H9 (cell line): ENCODE measurements around the gene C17orf58. TPM values are rescaled to one million over a fixed set of nuclear protein-coding genes. Genes with fewer than 3 reads are reported as not detected.

ENCODE experiments used
- DNase-seq: peaks from one replicate; pipeline ENCODE4 v3.0.0-alpha.2; 2017
- H2AFZ ChIP-seq: one replicate; pipeline ENCODE4 v1.6.1; 2013; ENCODE audit warnings: mild to moderate bottlenecking, low read length, control low read depth, moderate library complexity
- H2AK5ac ChIP-seq: 2 replicates; pipeline ENCODE4 v1.6.1; 2013; ENCODE audit warnings: low read length, control low read depth, mixed read lengths; ENCODE audit not compliant: insufficient read length
- H2BK120ac ChIP-seq: one replicate; pipeline ENCODE4 v1.6.1; 2013; ENCODE audit warnings: low read depth, mild to moderate bottlenecking, low read length, control low read depth, inconsistent platforms; ENCODE audit not compliant: poor library complexity, severe bottlenecking
- H2BK12ac ChIP-seq: 2 replicates; pipeline ENCODE4 v1.6.1; 2013; ENCODE audit warnings: low read length, control low read depth, mixed read lengths, low read depth; ENCODE audit not compliant: insufficient read length
- H2BK15ac ChIP-seq: 2 replicates; pipeline ENCODE4 v1.6.1; 2013; ENCODE audit warnings: low read depth, low read length, control low read depth
- H2BK20ac ChIP-seq: one replicate; pipeline ENCODE4 v1.6.1; 2013; ENCODE audit warnings: low read depth, mild to moderate bottlenecking, low read length, control low read depth, inconsistent platforms; ENCODE audit not compliant: poor library complexity, severe bottlenecking
- H2BK5ac ChIP-seq: 2 replicates; pipeline ENCODE4 v1.6.1; 2013; ENCODE audit warnings: low read length, control low read depth, mixed read lengths; ENCODE audit not compliant: insufficient read length
- H3K14ac ChIP-seq: 2 replicates; pipeline ENCODE4 v1.6.1; 2013; ENCODE audit warnings: low read length, control low read depth; ENCODE audit not compliant: insufficient read depth
- H3K18ac ChIP-seq: 2 replicates; pipeline ENCODE4 v1.6.1; 2013; ENCODE audit warnings: low read depth, mild to moderate bottlenecking, mixed read lengths, low read length, control low read depth; ENCODE audit not compliant: insufficient read length
- H3K23ac ChIP-seq: 2 replicates; pipeline ENCODE4 v1.6.1; 2013; ENCODE audit warnings: low read length, control low read depth, mixed read lengths, low read depth; ENCODE audit not compliant: insufficient read length
- H3K23me2 ChIP-seq: 2 replicates; pipeline ENCODE4 v1.6.1; 2013; ENCODE audit warnings: low read depth, mild to moderate bottlenecking, mixed read lengths, low read length, control low read depth; ENCODE audit not compliant: insufficient read length, poor library complexity, severe bottlenecking
- H3K27ac ChIP-seq: 2 replicates; pipeline ENCODE4 v1.5.1; 2013; ENCODE audit warnings: low read length, control low read depth, mixed read lengths, low read depth; ENCODE audit not compliant: insufficient read length
- H3K27me3 ChIP-seq: 2 replicates; pipeline ENCODE4 v1.6.1; 2013; ENCODE audit warnings: low read length, control low read depth, inconsistent platforms; ENCODE audit not compliant: insufficient read depth
- H3K4ac ChIP-seq: 2 replicates; pipeline ENCODE4 v1.6.1; 2013; ENCODE audit warnings: low read depth, mild to moderate bottlenecking, control low read depth, inconsistent platforms, low read length, moderate library complexity
- H3K4me1 ChIP-seq: 2 replicates; pipeline ENCODE4 v1.6.1; 2013; ENCODE audit warnings: low read length, control low read depth, inconsistent platforms; ENCODE audit not compliant: insufficient read depth
- H3K4me2 ChIP-seq: 2 replicates; pipeline ENCODE4 v1.6.1; 2013; ENCODE audit warnings: low read length, control low read depth, mixed read lengths; ENCODE audit not compliant: insufficient read length, insufficient read depth
- H3K56ac ChIP-seq: 2 replicates; pipeline ENCODE4 v1.6.1; 2013; ENCODE audit warnings: low read depth, mild to moderate bottlenecking, mixed read lengths, low read length, control low read depth; ENCODE audit not compliant: insufficient read length
- H3K79me1 ChIP-seq: 2 replicates; pipeline ENCODE4 v1.6.1; 2013; ENCODE audit warnings: low read depth, mild to moderate bottlenecking, moderate library complexity, low read length, control low read depth, inconsistent platforms; ENCODE audit not compliant: insufficient read depth, poor library complexity, severe bottlenecking
- H3K79me2 ChIP-seq: 2 replicates; pipeline ENCODE4 v1.6.1; 2013; ENCODE audit warnings: low read length, control low read depth, inconsistent platforms; ENCODE audit not compliant: insufficient read depth
- H3K9ac ChIP-seq: 2 replicates; pipeline ENCODE4 v1.6.1; 2013; ENCODE audit warnings: low read length, control low read depth, mixed read lengths; ENCODE audit not compliant: insufficient read length; ENCODE audit errors: extremely low read depth
- H3K9me3 ChIP-seq: one replicate; pipeline ENCODE4 v1.6.1; 2013; ENCODE audit warnings: low read depth, low read length, inconsistent platforms; ENCODE audit not compliant: control insufficient read depth
- H3T11ph ChIP-seq: one replicate; pipeline ENCODE4 v1.6.1; 2013; ENCODE audit warnings: mild to moderate bottlenecking, low read length, control low read depth, inconsistent platforms
- H4K20me1 ChIP-seq: one replicate; pipeline ENCODE4 v1.6.1; 2013; ENCODE audit not compliant: control insufficient read depth, insufficient read length, insufficient read depth
- H4K5ac ChIP-seq: 2 replicates; pipeline ENCODE4 v1.6.1; 2013; ENCODE audit warnings: low read depth, mild to moderate bottlenecking, mixed read lengths, low read length, control low read depth; ENCODE audit not compliant: insufficient read length
- H4K8ac ChIP-seq: replicated peaks from 2 replicates; pipeline ENCODE4 v1.6.1; 2013; ENCODE audit warnings: low read length, control low read depth, mixed read lengths, low read depth; ENCODE audit not compliant: insufficient read length
- H4K91ac ChIP-seq: 2 replicates; pipeline ENCODE4 v1.6.1; 2013; ENCODE audit warnings: low read depth, mild to moderate bottlenecking, moderate library complexity, mixed read lengths, low read length, control low read depth; ENCODE audit not compliant: insufficient read length
- H3K27ac Mint-ChIP-seq, 3 experiments: 2 replicates in 2 of 3; 3 replicates in 1 of 3; pipeline ENCODE4 v1.8.0; 2020 to 2021; ENCODE audit warnings: mixed read lengths in 3 of 3, mild to moderate bottlenecking in 1 of 3, moderate library complexity in 1 of 3
- H3K27me3 Mint-ChIP-seq: 2 replicates; pipeline ENCODE4 v1.8.0; 2021; ENCODE audit warnings: low read depth, mild to moderate bottlenecking, moderate library complexity, mixed read lengths
- H3K36me3 Mint-ChIP-seq, 3 experiments: 2 replicates in 2 of 3; 3 replicates in 1 of 3; pipeline ENCODE4 v1.8.0; 2020 to 2021; ENCODE audit warnings: low read depth in 3 of 3, mixed read lengths in 3 of 3; ENCODE audit not compliant: insufficient read depth in 1 of 3
- H3K4me1 Mint-ChIP-seq, 2 experiments: 2 replicates each; pipeline ENCODE4 v1.8.0; 2020; ENCODE audit warnings: mixed read lengths in 2 of 2
- H3K4me3 Mint-ChIP-seq, 2 experiments: 2 replicates in 1 of 2; 3 replicates in 1 of 2; pipeline ENCODE4 v1.8.0; 2020 to 2021; ENCODE audit warnings: mild to moderate bottlenecking in 2 of 2, mixed read lengths in 2 of 2, moderate library complexity in 1 of 2
- H3K9me3 Mint-ChIP-seq, 2 experiments: 2 replicates in 1 of 2; 3 replicates in 1 of 2; pipeline ENCODE4 v1.8.0; 2020; ENCODE audit warnings: mild to moderate bottlenecking in 2 of 2, mixed read lengths in 2 of 2, moderate library complexity in 1 of 2
- CTCF ChIP-seq: fragments of 200-600 bp; sonication (generic); conservative IDR thresholded peaks from 3 replicates; pipeline ENCODE4 v1.8.0; 2021; ENCODE audit warnings: antibody characterized with exemption, mild to moderate bottlenecking
- WGBS: extraction: QIAGEN DNeasy Blood & Tissue Kit; methylation state at CpG from one replicate; pipeline ENCODE4 v1.1.7; 2013; ENCODE audit warnings: missing lambda C conversion rate, low lambda C conversion rate, mixed read lengths; ENCODE audit not compliant: insufficient read length; ENCODE audit errors: extremely low coverage; 5-methylcytosine and 5-hydroxymethylcytosine counted together
- total RNA-seq: library from RNA; stranded (reverse); gene quantifications from 2 replicates; pipeline ENCODE4 v1.2.1, GENCODE V29; 2021

C17orf58 gene
- total RNA-seq, 1 experiment from 2014 or later, result 12.3 TPM

GRCh38 chr17:68033636-68034451 lies 37.6 kb upstream of the C17orf58 start:
- H3K27ac ChIP-seq, result peak overlapping the region; percentile 89
- no peak overlapping the region for H2BK5ac ChIP-seq
- H2BK120ac ChIP-seq, result no peak overlapping the region
- H4K5ac ChIP-seq, result peak overlapping the region; percentile 47
- no CpG with 5 or more reads among the region's 7 CpGs for WGBS
- H4K20me1 ChIP-seq, result no peaks in the 10 kb centered on the region
- peak overlapping the region; percentile 94 to 99 (median 99) for H3K27ac Mint-ChIP-seq
- H3K4me2 ChIP-seq, result peak overlapping the region; percentile 26
- H2AFZ ChIP-seq, result no peak overlapping the region
- H2BK15ac ChIP-seq, result no peak overlapping the region
- TF ChIP-seq CTCF, result no peak
- H2BK20ac ChIP-seq, result no peak overlapping the region
- no peak overlapping the region for H3T11ph ChIP-seq
- no peaks in the 10 kb centered on the region for H3K27me3 ChIP-seq
- peaks cover 3% of the 10 kb centered on the region; the same call in 1 of the 2 replicates for H3K4me1 ChIP-seq
- DNase-seq, result peak; percentile 97
- no peak overlapping the region for H4K8ac ChIP-seq
- no peak overlapping the region for H3K9ac ChIP-seq
- H3K23me2 ChIP-seq, result no peaks in the 10 kb centered on the region
- peaks cover 34 to 42% of the 10 kb centered on the region in 2 experiments for H3K4me1 Mint-ChIP-seq
- peaks cover 0 to 3% of the 10 kb centered on the region in 2 experiments; a peak in 1 of 5 replicates for H3K9me3 Mint-ChIP-seq
- no peaks in the 10 kb centered on the region for H3K9me3 ChIP-seq
- H2BK12ac ChIP-seq, result peak overlapping the region; percentile 28
- H3K23ac ChIP-seq, result no peak overlapping the region
- H3K4ac ChIP-seq, result no peak overlapping the region; the same call in 1 of the 2 replicates
- peak overlapping the region; percentile 27 for H3K18ac ChIP-seq
- H3K36me3 Mint-ChIP-seq, result peaks cover 30% of the 10 kb centered on the region in 3 experiments
- no peak overlapping the region; the same call in 1 of the 2 replicates for H3K14ac ChIP-seq
- no peaks in the 10 kb centered on the region for H3K79me1 ChIP-seq
- H3K56ac ChIP-seq, result no peak overlapping the region
- H3K79me2 ChIP-seq, result peaks cover 18% of the 10 kb centered on the region
- no peak overlapping the region for H4K91ac ChIP-seq
- H3K4me3 Mint-ChIP-seq, result peak overlapping the region; percentile 62 to 97
- H2AK5ac ChIP-seq, result no peak overlapping the region
- no peaks in the 10 kb centered on the region for H3K27me3 Mint-ChIP-seq
